ENCODE measurements around the gene PPP1R9A.

Gene PPP1R9A

DNA sequence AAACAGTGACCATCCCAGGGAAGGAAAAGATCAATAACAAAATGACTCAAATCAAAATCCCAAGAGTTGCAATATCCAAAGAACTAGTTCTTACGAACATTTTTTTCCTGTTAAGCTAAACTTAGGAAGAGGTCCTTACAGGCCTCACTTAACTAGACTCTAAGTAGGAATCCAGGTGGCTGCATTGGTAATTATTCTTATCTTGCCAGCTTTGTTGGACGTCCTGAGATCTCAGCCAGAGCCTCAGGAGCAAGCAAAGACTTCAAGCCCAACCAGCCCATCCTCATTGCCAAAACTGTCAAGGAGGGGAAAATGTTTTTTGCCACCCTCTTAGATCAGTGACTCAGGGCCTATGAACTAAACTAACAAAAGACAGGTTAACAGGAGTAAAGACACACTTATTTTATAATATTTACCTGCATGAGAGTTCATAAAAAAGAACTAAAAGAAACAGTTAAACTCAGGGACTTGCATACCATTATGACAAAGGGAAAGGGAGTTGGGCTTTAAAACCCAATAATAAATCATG, 18.3 kb upstream of the PPP1R9A start:
- Histone ChIP-seq H3K4me2 (ENCODE audit: low read depth, low read length, poor library complexity, severe bottlenecking) (peak overlapping the region; percentile 21), H3K27me3 (ENCODE audit: insufficient read depth, low read length, poor library complexity, severe bottlenecking) (no peaks in the 10 kb centered on the region), H3K36me3 (ENCODE audit: insufficient read depth, low read length) (no peaks in the 10 kb centered on the region), H4K20me1 (ENCODE audit: insufficient read depth, low read length, poor library complexity, severe bottlenecking) (no peaks in the 10 kb centered on the region), H3K4me3 (ENCODE audit: low read length, poor library complexity, severe bottlenecking) (no peak overlapping the region), H3K9me2 (replicated peaks; ENCODE audit: low read depth, low read length) (no peaks in the 10 kb centered on the region), H2AFZ (ENCODE audit: low read length) (0 out of 2 replicates have a peak overlapping the region, but pooled peaks have one; percentile 6), H3K9ac (ENCODE audit: low read depth, low read length, poor library complexity, severe bottlenecking) (no peak overlapping the region), H3K4me1 (ENCODE audit: insufficient read depth, low read length, poor library complexity, severe bottlenecking) (peaks cover 11% of the 10 kb centered on the region), H3K79me2 (ENCODE audit: insufficient read depth, low read length) (no peaks in the 10 kb centered on the region), H3F3A (ENCODE audit: low read depth) (no peaks in the 10 kb centered on the region), H3K9me3 (ENCODE audit: insufficient read depth, low read depth, low read length) (no peaks in the 10 kb centered on the region)
- no peak for TF ChIP-seq CTCF (conservative IDR thresholded peaks at IDR 0.05; ENCODE audit: low read length)
- TF ChIP-seq EZH2phosphoT487 (IDR thresholded peaks at IDR 0.05; ENCODE audit: borderline replicate concordance) = no peak

- H3K9me2 ChIP-seq (replicated peaks; ENCODE audit: low read depth, low read length) = no peaks in the 10 kb centered on the region
- H3K4me1 ChIP-seq (ENCODE audit: insufficient read depth, low read length, poor library complexity, severe bottlenecking) = peaks cover 11% of the 10 kb centered on the region
- H3K79me2 ChIP-seq (ENCODE audit: insufficient read depth, low read length) = no peaks in the 10 kb centered on the region
- no peak for TF ChIP-seq CTCF (conservative IDR thresholded peaks at IDR 0.05; ENCODE audit: low read length)
- TF ChIP-seq EZH2phosphoT487 (IDR thresholded peaks at IDR 0.05; ENCODE audit: borderline replicate concordance) = no peak
- H3K9me3 ChIP-seq (ENCODE audit: insufficient read depth, low read depth, low read length) = no peaks in the 10 kb centered on the region
- no peaks in the 10 kb centered on the region for H4K20me1 ChIP-seq (ENCODE audit: insufficient read depth, low read length, poor library complexity, severe bottlenecking)
- H3K4me2 ChIP-seq (ENCODE audit: low read depth, low read length, poor library complexity, severe bottlenecking) = no peak overlapping the region
- H3K36me3 ChIP-seq (ENCODE audit: insufficient read depth, low read length) = no peaks in the 10 kb centered on the region
- no peaks in the 10 kb centered on the region for H3F3A ChIP-seq (ENCODE audit: low read depth)
- no peak overlapping the region for H3K4me3 ChIP-seq (ENCODE audit: low read length, poor library complexity, severe bottlenecking)
- H2AFZ ChIP-seq (ENCODE audit: low read length) = no peak overlapping the region; the same call in 1 of the 2 replicates
- H3K27me3 ChIP-seq (ENCODE audit: insufficient read depth, low read length, poor library complexity, severe bottlenecking) = no peaks in the 10 kb centered on the region
- H3K9ac ChIP-seq (ENCODE audit: low read depth, low read length, poor library complexity, severe bottlenecking) = no peak overlapping the region
Observed at GRCh38 chr7:94890216-94890615, 17.2 kb upstream of the PPP1R9A start.

DNA sequence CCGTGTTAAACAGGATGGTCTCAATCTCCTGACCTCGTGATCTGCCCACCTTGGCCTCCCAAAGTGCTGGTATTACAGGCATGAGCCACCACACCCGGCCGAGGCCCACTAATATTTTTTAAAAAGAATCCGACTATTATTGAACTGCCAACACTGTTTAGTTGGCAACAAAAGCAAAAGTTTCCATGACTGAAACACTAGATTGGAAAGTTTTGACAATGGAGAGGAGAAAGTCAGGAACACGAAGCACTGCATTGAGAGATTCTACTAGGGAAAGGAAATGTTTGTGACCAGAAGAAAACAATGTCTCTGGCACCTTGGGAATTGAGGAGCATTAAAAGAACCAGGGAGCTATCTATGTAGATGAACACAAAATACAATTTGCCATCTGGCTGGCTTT, 13.7 kb upstream of the PPP1R9A start:
- H3F3A ChIP-seq (ENCODE audit: low read depth) = no peaks in the 10 kb centered on the region
- H3K27me3 ChIP-seq (ENCODE audit: insufficient read depth, low read length, poor library complexity, severe bottlenecking) = no peaks in the 10 kb centered on the region
- TF ChIP-seq CTCF (conservative IDR thresholded peaks at IDR 0.05; ENCODE audit: low read length) (no peak), EZH2phosphoT487 (IDR thresholded peaks at IDR 0.05; ENCODE audit: borderline replicate concordance) (no peak)
- no peak overlapping the region for H3K4me2 ChIP-seq (ENCODE audit: low read depth, low read length, poor library complexity, severe bottlenecking)
- no peaks in the 10 kb centered on the region for H3K79me2 ChIP-seq (ENCODE audit: insufficient read depth, low read length)
- no peak overlapping the region for H2AFZ ChIP-seq (ENCODE audit: low read length)
- no peaks in the 10 kb centered on the region for H3K9me3 ChIP-seq (ENCODE audit: insufficient read depth, low read depth, low read length)
- peaks cover 11% of the 10 kb centered on the region for H3K4me1 ChIP-seq (ENCODE audit: insufficient read depth, low read length, poor library complexity, severe bottlenecking)
- no peak overlapping the region for H3K4me3 ChIP-seq (ENCODE audit: low read length, poor library complexity, severe bottlenecking)
- H3K36me3 ChIP-seq (ENCODE audit: insufficient read depth, low read length) = no peaks in the 10 kb centered on the region
- H4K20me1 ChIP-seq (ENCODE audit: insufficient read depth, low read length, poor library complexity, severe bottlenecking) = no peaks in the 10 kb centered on the region
- H3K9me2 ChIP-seq (replicated peaks; ENCODE audit: low read depth, low read length) = no peaks in the 10 kb centered on the region
- H3K9ac ChIP-seq (ENCODE audit: low read depth, low read length, poor library complexity, severe bottlenecking) = no peak overlapping the region
